CD4-positive, alpha-beta memory T cell (primary cell): ENCODE data around the gene PLCG2. TPM values are rescaled to one million over a fixed set of nuclear protein-coding genes. Genes with fewer than 3 reads are reported as not detected.

ENCODE experiments used
- CTCF ChIA-PET: fragments of 350-600 bp; sonication (Branson Sonifier 250); formaldehyde crosslinking; loops from one replicate; lab custom pipeline; 2021; ENCODE audit warnings: inconsistent platforms; ENCODE audit not compliant: partially characterized antibody; lab: Charles Lee
- POLR2A ChIA-PET: fragments of 350-600 bp; sonication (Branson Sonifier 250); formaldehyde crosslinking; loops from one replicate; lab custom pipeline; 2021; ENCODE audit not compliant: partially characterized antibody; lab: Charles Lee
- DNase-seq, 5 donors: peaks; one replicate each; pipeline versions ENCODE4 v3.0.0 to v3.0.0-alpha.2; 2020 to 2022; ENCODE audit warnings: mixed read lengths in 1 of 5
- H3K27ac ChIP-seq: one replicate; pipeline ENCODE4 v1.7.0; 2013; ENCODE audit warnings: low read depth, low read length
- H3K27me3 ChIP-seq: 2 replicates; pipeline ENCODE4 v1.7.0; 2013; ENCODE audit warnings: mild to moderate bottlenecking, low read length, moderate library complexity; ENCODE audit not compliant: insufficient read depth
- H3K36me3 ChIP-seq: 2 replicates; pipeline ENCODE4 v1.7.0; 2013; ENCODE audit warnings: mild to moderate bottlenecking, low read length, moderate library complexity; ENCODE audit not compliant: insufficient read depth
- H3K4me1 ChIP-seq: 2 replicates; pipeline ENCODE4 v1.7.0; 2013; ENCODE audit warnings: mild to moderate bottlenecking, low read length, moderate library complexity; ENCODE audit not compliant: insufficient read depth
- H3K4me3 ChIP-seq, 2 donors: one replicate each; pipeline ENCODE4 v1.7.0; 2013; ENCODE audit warnings: low read length in 2 of 2, mild to moderate bottlenecking in 1 of 2
- H3K9me3 ChIP-seq, 2 donors: one replicate each; pipeline ENCODE4 v1.7.0; 2013; ENCODE audit warnings: low read length in 2 of 2, control low read depth in 1 of 2; ENCODE audit not compliant: control insufficient read depth in 1 of 2
- H3K27ac Mint-ChIP-seq, 7 donors: one replicate each; pipeline ENCODE4 v1.8.0; 2020 to 2021; ENCODE audit warnings: mixed read lengths in 7 of 7, mild to moderate bottlenecking in 6 of 7, inconsistent platforms in 3 of 7, moderate library complexity in 3 of 7
- H3K27me3 Mint-ChIP-seq, 2 donors: one replicate each; pipeline ENCODE4 v1.8.0; 2020 to 2021; ENCODE audit warnings: mixed read lengths in 2 of 2
- H3K36me3 Mint-ChIP-seq, 2 donors: one replicate each; pipeline ENCODE4 v1.8.0; 2020 to 2021; ENCODE audit warnings: mixed read lengths in 2 of 2, inconsistent platforms in 1 of 2, mild to moderate bottlenecking in 1 of 2
- H3K4me1 Mint-ChIP-seq, 4 donors: one replicate each; pipeline ENCODE4 v1.8.0; 2020 to 2021; ENCODE audit warnings: mixed read lengths in 4 of 4, mild to moderate bottlenecking in 1 of 4
- H3K4me3 Mint-ChIP-seq, 8 donors: one replicate each; pipeline ENCODE4 v1.8.0; 2020 to 2021; ENCODE audit warnings: mixed read lengths in 8 of 8, mild to moderate bottlenecking in 7 of 8, moderate library complexity in 6 of 8, inconsistent platforms in 3 of 8
- H3K9me3 Mint-ChIP-seq, 8 donors: one replicate each; pipeline ENCODE4 v1.8.0; 2020 to 2021; ENCODE audit warnings: mixed read lengths in 8 of 8, mild to moderate bottlenecking in 5 of 8, inconsistent platforms in 3 of 8, moderate library complexity in 1 of 8
- intact Hi-C: fragments of 100-400 bp; cut with micrococcal nuclease; formaldehyde crosslinking; loops from one replicate; pipeline ENCODE4 v1.15.1; 2023
- polyA plus RNA-seq, 2 donors: library from polyadenylated mRNA; unstranded; fragments of 300-500 nt; fragmentation: Illumina TruSeq; gene quantifications; one replicate each; pipeline ENCODE4 v1.2.3, GENCODE V29; 2021
- total RNA-seq, 2 experiments: library from RNA; stranded (reverse); gene quantifications; one replicate each; pipeline ENCODE4 v1.2.3, GENCODE V29; 2021

Gene PLCG2
- total and polyA plus RNA-seq, 4 experiments from 2014 or later: 0.63 to 2.4 (median 2.1) TPM

DNA sequence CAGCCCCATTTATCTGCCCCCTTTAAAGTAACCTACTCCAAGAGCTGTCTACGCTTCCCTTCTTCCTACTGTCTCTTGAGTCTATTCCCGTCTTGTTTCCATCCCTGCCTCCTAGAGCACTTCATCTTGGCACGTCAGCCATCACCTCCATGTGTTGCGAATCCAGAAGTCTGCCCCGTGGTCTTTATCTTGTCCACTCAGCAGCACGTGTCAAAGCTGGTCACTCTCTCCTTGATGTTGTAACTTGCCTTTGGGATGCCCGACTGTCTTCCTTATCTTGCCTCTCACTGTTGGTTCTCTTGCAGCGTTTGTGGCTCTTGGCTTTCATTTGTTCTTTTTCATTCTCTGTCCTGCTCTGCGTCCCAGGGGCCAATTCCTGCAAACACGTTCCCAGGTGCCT lies 99.4 kb downstream of the PLCG2 start:
- Histone ChIP-seq H3K9me3 (no peaks in the 10 kb centered on the region), H3K27me3 (no peaks in the 10 kb centered on the region), H3K27ac (no peak overlapping the region), H3K36me3 (no peaks in the 10 kb centered on the region), H3K4me3 (no peak overlapping the region), H3K4me1 (peaks cover 6% of the 10 kb centered on the region)
- Mint-ChIP-seq H3K27me3 (no peaks in the 10 kb centered on the region), H3K9me3 (no peaks in the 10 kb centered on the region), H3K4me1 (peaks cover 3 to 5% (median 3%) of the 10 kb centered on the region in 4 donors), H3K4me3 (no peak overlapping the region), H3K27ac (no peak overlapping the region), H3K36me3 (no peaks in the 10 kb centered on the region)
- CTCF ChIA-PET: interaction anchor here (1.8 kb wide), 1 partner anchor 11 kb away, joined by 5 read pairs; no protein-coding TSS in a partner anchor
- POLR2A ChIA-PET: no interaction called here
- DNase-seq: no peak
- intact Hi-C loops: no loop called here

DNA sequence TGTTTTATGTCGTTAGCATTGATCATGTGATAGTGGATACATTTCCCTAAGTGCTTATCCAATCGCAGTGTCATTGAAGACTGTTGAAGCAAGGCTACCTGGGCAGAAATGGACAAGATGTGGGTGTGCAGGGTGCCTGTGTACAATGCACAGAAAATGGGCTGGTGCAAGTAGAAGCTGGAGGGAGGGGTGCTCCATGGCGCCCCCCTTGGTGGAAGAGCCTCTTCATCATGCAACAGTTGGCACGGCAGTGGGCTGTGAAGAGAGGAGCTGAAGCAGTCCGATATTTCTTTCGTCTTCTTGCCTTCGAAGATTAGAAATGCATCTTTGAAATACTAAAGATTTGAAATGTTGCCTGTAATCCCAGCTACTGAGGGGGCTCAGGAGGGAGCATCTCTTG lies 100.5 kb downstream of the PLCG2 start:
- Mint-ChIP-seq H3K4me3 (no peak overlapping the region), H3K27ac (peak overlapping the region in 1 of 7 donors; percentile 60), H3K36me3 (no peaks in the 10 kb centered on the region), H3K4me1 (no peaks in the 10 kb centered on the region), H3K9me3 (no peaks in the 10 kb centered on the region), H3K27me3 (no peaks in the 10 kb centered on the region)
- ChIA-PET POLR2A (no interaction called here), CTCF (interaction anchor here (1.8 kb wide), 1 partner anchor 10 kb away, joined by 5 read pairs; no protein-coding TSS in a partner anchor)
- Histone ChIP-seq H3K4me1 (no peaks in the 10 kb centered on the region), H3K4me3 (no peak overlapping the region), H3K9me3 (no peaks in the 10 kb centered on the region), H3K27ac (no peak overlapping the region), H3K27me3 (no peaks in the 10 kb centered on the region), H3K36me3 (no peaks in the 10 kb centered on the region)
- DNase-seq: no peak
- intact Hi-C loops: no loop called here

DNA sequence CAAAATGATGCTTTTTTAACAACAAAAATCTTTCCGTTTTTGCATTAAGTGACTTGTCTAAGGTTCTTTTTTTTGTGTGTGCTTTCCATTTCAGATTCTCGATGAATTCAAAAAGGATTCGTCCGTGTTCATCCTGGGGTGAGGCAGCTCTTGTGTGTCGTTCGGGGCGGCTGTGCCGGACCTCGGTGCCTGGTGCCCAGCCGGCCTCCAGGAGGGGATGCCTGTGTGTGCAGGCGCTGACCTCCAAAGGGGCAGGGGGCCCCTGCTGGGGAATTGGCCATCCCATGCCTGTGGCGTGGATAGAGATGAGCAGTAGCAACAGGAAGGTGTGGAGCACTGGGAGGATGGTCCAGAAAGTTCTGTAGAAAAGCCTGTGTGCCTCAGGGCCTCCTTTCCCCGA lies 101.7 kb downstream of the PLCG2 start:
- Mint-ChIP-seq H3K4me3 (no peak overlapping the region), H3K27ac (no peak overlapping the region), H3K9me3 (no peaks in the 10 kb centered on the region), H3K27me3 (no peaks in the 10 kb centered on the region), H3K36me3 (no peaks in the 10 kb centered on the region), H3K4me1 (no peaks in the 10 kb centered on the region)
- Histone ChIP-seq H3K4me1 (no peaks in the 10 kb centered on the region), H3K27me3 (no peaks in the 10 kb centered on the region), H3K9me3 (no peaks in the 10 kb centered on the region), H3K36me3 (no peaks in the 10 kb centered on the region), H3K27ac (no peak overlapping the region), H3K4me3 (no peak overlapping the region)
- intact Hi-C loops: no loop called here
- CTCF ChIA-PET: interaction anchor here (1.5 kb wide), 1 partner anchor 9 kb away, joined by 5 read pairs; no protein-coding TSS in a partner anchor
- no peak for DNase-seq
- POLR2A ChIA-PET: no interaction called here

DNA sequence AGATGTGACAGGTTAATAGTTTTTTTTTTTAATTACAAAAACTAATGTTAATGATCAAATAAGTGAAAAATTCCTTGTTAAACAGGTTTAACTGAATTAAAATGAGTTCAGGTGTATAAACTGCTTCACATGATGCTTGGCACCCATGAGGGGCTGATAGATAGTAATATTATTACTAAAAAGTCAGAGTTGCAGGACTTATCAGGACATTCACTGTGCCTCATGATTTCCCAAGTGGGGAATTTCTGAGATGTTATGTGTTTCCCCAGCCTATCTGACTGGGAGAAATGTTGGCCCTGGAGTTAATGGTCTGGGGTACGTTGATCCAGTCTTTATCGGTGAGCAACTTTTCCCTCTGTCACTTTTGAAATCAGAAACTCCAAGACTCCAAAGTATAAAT lies 102.1 kb downstream of the PLCG2 start:
- Mint-ChIP-seq H3K4me3 (no peak overlapping the region), H3K27ac (no peak overlapping the region), H3K4me1 (no peaks in the 10 kb centered on the region), H3K36me3 (no peaks in the 10 kb centered on the region), H3K27me3 (no peaks in the 10 kb centered on the region), H3K9me3 (no peaks in the 10 kb centered on the region)
- intact Hi-C loops: no loop called here
- no peak overlapping the region for H3K4me3 ChIP-seq
- POLR2A ChIA-PET: no interaction called here
- no peaks in the 10 kb centered on the region for H3K27me3 ChIP-seq
- no peak for DNase-seq
- H3K4me1 ChIP-seq: no peaks in the 10 kb centered on the region
- CTCF ChIA-PET: interaction anchor here (1.5 kb wide), 1 partner anchor 8 kb away, joined by 5 read pairs; no protein-coding TSS in a partner anchor
- H3K36me3 ChIP-seq: no peaks in the 10 kb centered on the region
- H3K27ac ChIP-seq: no peak overlapping the region
- H3K9me3 ChIP-seq: no peaks in the 10 kb centered on the region

DNA sequence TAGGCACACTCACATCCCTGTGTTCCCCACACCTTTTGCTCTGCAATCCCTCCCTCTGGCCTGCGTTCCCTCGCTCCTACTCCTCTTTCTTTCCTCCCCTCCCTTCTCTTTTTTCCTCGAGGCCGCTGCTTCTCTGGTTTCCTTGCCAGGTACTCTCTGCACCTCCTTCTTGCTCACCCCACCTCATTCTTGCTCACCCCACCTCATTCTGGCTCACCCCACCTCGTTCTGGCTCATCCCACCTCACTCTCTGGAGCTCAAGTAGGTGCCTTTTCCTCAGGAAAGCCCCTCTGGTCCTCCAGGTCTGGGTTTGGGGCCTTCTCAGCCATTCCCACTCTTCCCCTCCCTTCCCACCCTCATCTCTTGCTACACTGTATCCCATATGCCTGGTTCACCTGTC lies 103.5 kb downstream of the PLCG2 start:
- Histone ChIP-seq H3K9me3 (no peaks in the 10 kb centered on the region), H3K4me3 (no peak overlapping the region), H3K27ac (no peak overlapping the region), H3K4me1 (no peaks in the 10 kb centered on the region), H3K27me3 (no peaks in the 10 kb centered on the region), H3K36me3 (no peaks in the 10 kb centered on the region)
- intact Hi-C loops: no loop called here
- H3K4me3 Mint-ChIP-seq: no peak overlapping the region
- H3K27ac Mint-ChIP-seq: peak overlapping the region in 1 of 7 donors; percentile 32
- no peaks in the 10 kb centered on the region for H3K36me3 Mint-ChIP-seq
- no peaks in the 10 kb centered on the region for H3K4me1 Mint-ChIP-seq
- H3K9me3 Mint-ChIP-seq: no peaks in the 10 kb centered on the region
- CTCF ChIA-PET: interaction anchor here (1.6 kb wide), 1 partner anchor 8 kb away, joined by 3 read pairs; no protein-coding TSS in a partner anchor
- POLR2A ChIA-PET: no interaction called here
- no peaks in the 10 kb centered on the region for H3K27me3 Mint-ChIP-seq
- DNase-seq: no peak

DNA sequence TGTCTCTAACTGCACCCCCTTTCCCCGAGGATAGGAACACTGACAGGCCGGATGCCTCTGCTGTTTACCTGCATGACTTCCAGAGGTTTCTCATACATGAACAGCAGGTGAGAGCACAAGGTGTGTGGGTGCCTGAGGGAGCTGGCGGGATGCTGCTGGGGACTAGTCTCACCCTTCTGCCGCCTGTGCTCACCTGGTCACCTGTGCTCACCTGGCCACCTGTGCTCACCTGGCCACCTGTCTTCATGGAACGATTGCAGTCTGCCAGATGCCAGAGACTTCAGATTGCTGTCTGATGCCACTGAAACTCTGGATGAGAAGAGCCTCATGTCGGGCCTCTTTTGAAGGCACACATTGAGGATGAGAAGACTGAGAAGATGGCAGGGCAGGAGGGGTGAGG lies 104.1 kb downstream of the PLCG2 start:
- intact Hi-C loops: no loop called here
- CTCF ChIA-PET: interaction anchor here (0.6 to 1.6 kb wide), 2 partner anchors 9 to 10 kb away, joined by 3 read pairs; no protein-coding TSS in a partner anchor
- Histone ChIP-seq H3K27me3 (no peaks in the 10 kb centered on the region), H3K4me1 (no peaks in the 10 kb centered on the region), H3K27ac (no peak overlapping the region), H3K36me3 (no peaks in the 10 kb centered on the region), H3K4me3 (no peak overlapping the region), H3K9me3 (no peaks in the 10 kb centered on the region)
- Mint-ChIP-seq H3K36me3 (no peaks in the 10 kb centered on the region), H3K4me3 (no peak overlapping the region), H3K27me3 (no peaks in the 10 kb centered on the region), H3K4me1 (no peaks in the 10 kb centered on the region), H3K27ac (no peak overlapping the region), H3K9me3 (no peaks in the 10 kb centered on the region)
- DNase-seq: no peak
- POLR2A ChIA-PET: no interaction called here

DNA sequence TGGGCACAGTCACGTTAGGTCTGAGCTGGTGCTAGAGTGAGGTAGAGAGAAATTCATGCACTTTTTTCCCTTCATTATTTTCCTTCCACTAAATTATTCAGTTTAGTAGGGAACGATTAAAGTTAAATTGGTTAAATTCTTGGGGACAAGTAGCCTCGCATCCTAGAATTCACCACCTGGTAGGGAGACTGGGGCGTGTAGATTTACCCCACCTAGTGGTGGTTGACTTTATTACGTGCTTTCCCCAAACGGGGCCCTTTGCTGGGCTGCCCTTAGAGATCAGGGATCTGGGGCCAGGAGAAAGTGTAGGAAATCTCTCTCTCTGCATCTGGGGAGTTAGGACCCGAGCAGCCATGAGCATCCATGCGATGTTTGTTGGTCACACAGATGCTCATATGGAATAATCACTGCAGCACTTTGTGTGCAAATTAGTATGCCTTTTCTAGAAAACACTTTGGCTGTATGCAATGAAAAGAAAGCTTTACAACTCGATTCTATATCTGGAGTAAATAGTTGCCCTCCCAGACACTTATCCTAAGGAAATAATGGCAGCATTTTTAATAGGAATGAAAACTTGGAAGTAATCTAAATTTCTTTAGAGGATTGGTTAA lies 107.0 kb downstream of the PLCG2 start:
- Histone ChIP-seq H3K27ac (no peak overlapping the region), H3K4me3 (no peak overlapping the region), H3K9me3 (no peaks in the 10 kb centered on the region), H3K4me1 (no peaks in the 10 kb centered on the region), H3K27me3 (no peaks in the 10 kb centered on the region), H3K36me3 (no peaks in the 10 kb centered on the region)
- ChIA-PET CTCF (interaction anchor here (1.0 to 9.2 kb wide), 6 partner anchors 12 to 377 kb away, joined by 3 to 79 read pairs (median 4); no protein-coding TSS in a partner anchor), POLR2A (no interaction called here)
- no peak overlapping the region for H3K4me3 Mint-ChIP-seq
- no peak for DNase-seq
- H3K36me3 Mint-ChIP-seq: no peaks in the 10 kb centered on the region
- no peaks in the 10 kb centered on the region for H3K4me1 Mint-ChIP-seq
- H3K27me3 Mint-ChIP-seq: peaks cover 0 to 2% of the 10 kb centered on the region in 2 donors
- H3K9me3 Mint-ChIP-seq: no peaks in the 10 kb centered on the region
- intact Hi-C loops: loop anchor here (5.0 kb wide), 1 partner anchor 519 kb away; no protein-coding TSS in a partner anchor
- no peak overlapping the region for H3K27ac Mint-ChIP-seq
